ENCODE data around the gene SPATC1L.

SPATC1L gene

GRCh38 chr21:46215436-46216131 is 31.3 kb upstream of the SPATC1L start:
- DNase-seq = no peak

- no peak for DNase-seq
Observed at GRCh38 chr21:46214478-46215340, 30.4 kb upstream of the SPATC1L start.

- no peak for DNase-seq
Observed at GRCh38 chr21:46213620-46214286, 29.5 kb upstream of the SPATC1L start.

- DNase-seq = no peak
Observed at GRCh38 chr21:46212721-46213484, 28.6 kb upstream of the SPATC1L start.

- DNase-seq = no peak
Observed at GRCh38 chr21:46211786-46212720, 27.8 kb upstream of the SPATC1L start.

GRCh38 chr21:46211376-46211775 is 27.1 kb upstream of the SPATC1L start:
- DNase-seq = no peak

- DNase-seq = no peak
Observed at GRCh38 chr21:46210378-46211136, 26.3 kb upstream of the SPATC1L start.

- no peak for DNase-seq
Observed at GRCh38 chr21:46208761-46209721, 24.8 kb upstream of the SPATC1L start.

GRCh38 chr21:46207920-46208591 is 23.8 kb upstream of the SPATC1L start:
- DNase-seq = no peak

GRCh38 chr21:46207006-46207919 is 23.0 kb upstream of the SPATC1L start:
- DNase-seq = no peak

- no peak for DNase-seq
Observed at GRCh38 chr21:46206163-46207005, 22.1 kb upstream of the SPATC1L start.

- no peak for DNase-seq
Observed at GRCh38 chr21:46205766-46206162, 21.5 kb upstream of the SPATC1L start.

GRCh38 chr21:46205166-46205565 is 20.9 kb upstream of the SPATC1L start:
- DNase-seq = no peak

GRCh38 chr21:46203203-46203600 is 18.9 kb upstream of the SPATC1L start:
- DNase-seq = no peak

- DNase-seq = no peak
Observed at GRCh38 chr21:46202592-46203202, 18.4 kb upstream of the SPATC1L start.
